HEK293T (cell line): Measurements from ENCODE around the gene THSD7B.

Source experiments
- CTCF ChIA-PET: fragments of 350-600 bp; formaldehyde crosslinking; extraction: SDS; loops from one replicate; lab custom pipeline; 2021; ENCODE audit warnings: antibody characterized with exemption, inconsistent platforms; lab: Yijun Ruan, JAX
- POLR2A ChIA-PET: fragments of 350-600 bp; formaldehyde crosslinking; extraction: SDS; loops from one replicate; lab custom pipeline; 2020; ENCODE audit warnings: antibody characterized with exemption, inconsistent platforms; lab: Yijun Ruan, JAX
- DNase-seq: peaks from one replicate; pipeline ENCODE4 v3.0.0; 2012; ENCODE audit warnings: mixed read lengths; ENCODE audit errors: extremely low spot score
- ARNT ChIP-seq: fragments of 450-650 bp; IDR thresholded peaks from 2 replicates; pipeline ENCODE4 v1.6.1; 2017; ENCODE audit warnings: mild to moderate bottlenecking
- BHLHE40 ChIP-seq: fragments of 450-650 bp; IDR thresholded peaks from 2 replicates; pipeline ENCODE4 v1.6.1; 2016; ENCODE audit warnings: mild to moderate bottlenecking, moderate library complexity, borderline replicate concordance
- CTBP1 ChIP-seq: fragments of 450-650 bp; IDR thresholded peaks from 2 replicates; pipeline ENCODE4 v1.6.1; 2016; ENCODE audit warnings: borderline replicate concordance
- ELF4 ChIP-seq: fragments of 450-650 bp; IDR thresholded peaks from 2 replicates; pipeline ENCODE4 v1.6.1; 2017; ENCODE audit warnings: antibody characterized with exemption
- FOXA1 ChIP-seq: fragments of 450-650 bp; IDR thresholded peaks from 2 replicates; pipeline ENCODE4 v1.6.1; 2016; ENCODE audit warnings: mild to moderate bottlenecking
- FOXK2 ChIP-seq: fragments of 450-650 bp; IDR thresholded peaks from 2 replicates; pipeline ENCODE4 v1.6.1; 2016; ENCODE audit warnings: mild to moderate bottlenecking
- FOXM1 ChIP-seq: fragments of 450-650 bp; IDR thresholded peaks from 2 replicates; pipeline ENCODE4 v1.6.1; 2017; ENCODE audit warnings: mild to moderate bottlenecking, borderline replicate concordance
- HDGF ChIP-seq: fragments of 450-650 bp; IDR thresholded peaks from 2 replicates; pipeline ENCODE4 v1.6.1; 2017; ENCODE audit warnings: antibody characterized with exemption, borderline replicate concordance
- L3MBTL2 ChIP-seq: fragments of 450-650 bp; conservative IDR thresholded peaks from 2 replicates; pipeline ENCODE4 v1.6.1; 2016; ENCODE audit warnings: mild to moderate bottlenecking
- LEF1 ChIP-seq: fragments of 450-650 bp; IDR thresholded peaks from 2 replicates; pipeline ENCODE4 v1.6.1; 2017; ENCODE audit warnings: mild to moderate bottlenecking, borderline replicate concordance
- NFRKB ChIP-seq: fragments of 450-650 bp; IDR thresholded peaks from 2 replicates; pipeline ENCODE4 v1.6.1; 2016; ENCODE audit warnings: mild to moderate bottlenecking, moderate library complexity
- SP1 ChIP-seq: fragments of 450-650 bp; IDR thresholded peaks from 2 replicates; pipeline ENCODE4 v1.6.1; 2017
- SUZ12 ChIP-seq: fragments of 450-650 bp; IDR thresholded peaks from 2 replicates; pipeline ENCODE4 v1.6.1; 2016; ENCODE audit warnings: mild to moderate bottlenecking
- TARDBP ChIP-seq: fragments of 450-650 bp; IDR thresholded peaks from 2 replicates; pipeline ENCODE4 v1.6.1; 2016
- ZNF384 ChIP-seq: fragments of 450-650 bp; IDR thresholded peaks from 2 replicates; pipeline ENCODE4 v1.6.1; 2016
- TF ChIP-seq, protein P1 (sequence below): fragments of 450-650 bp; IDR thresholded peaks from 2 replicates; pipeline ENCODE4 v1.6.1; 2016

THSD7B gene

GRCh38 chr2:136823291-136823690, 57.9 kb downstream of the THSD7B start:
- CTCF ChIA-PET = no interaction called here
- DNase-seq = no peak
- POLR2A ChIA-PET = no interaction called here
- TF ChIP-seq ZNF384 = no peak
- TF ChIP-seq BHLHE40 = no peak
- no peak for TF ChIP-seq HDGF
- TF ChIP-seq FOXA1 = no peak
- TF ChIP-seq SUZ12 = no peak
- no peak for TF ChIP-seq LEF1
- no peak for TF ChIP-seq CTBP1

DNA sequence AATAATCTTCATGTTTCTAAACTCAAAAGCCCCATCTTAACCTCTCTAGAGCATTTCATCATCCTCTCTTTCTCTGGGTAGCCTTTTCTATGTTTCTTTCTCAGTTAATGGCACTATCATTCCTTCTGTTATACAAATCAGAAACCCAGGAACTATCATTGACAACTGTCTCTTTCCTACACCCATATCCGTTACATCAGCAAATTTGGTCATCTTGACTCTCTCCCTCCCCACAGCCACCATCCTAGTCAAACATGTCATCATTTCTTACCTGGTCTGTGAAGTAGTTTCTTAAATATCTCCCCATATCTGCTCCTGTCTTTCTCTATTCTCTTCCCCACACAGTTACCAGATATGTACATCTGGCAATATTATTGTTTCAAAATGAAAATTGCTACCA, 62.8 kb downstream of the THSD7B start:
- POLR2A ChIA-PET = no interaction called here
- no peak for DNase-seq
- CTCF ChIA-PET = no interaction called here
- no peak for TF ChIP-seq L3MBTL2
- no peak for TF ChIP-seq ZNF384
- TF ChIP-seq SP1 = no peak
- no peak for TF ChIP-seq NFRKB
- TF ChIP-seq SUZ12 = no peak
- no peak for TF ChIP-seq CTBP1
- no peak for TF ChIP-seq BHLHE40
- no peak for TF ChIP-seq FOXA1
- TF ChIP-seq LEF1 = no peak
- TF ChIP-seq, protein P1, sequence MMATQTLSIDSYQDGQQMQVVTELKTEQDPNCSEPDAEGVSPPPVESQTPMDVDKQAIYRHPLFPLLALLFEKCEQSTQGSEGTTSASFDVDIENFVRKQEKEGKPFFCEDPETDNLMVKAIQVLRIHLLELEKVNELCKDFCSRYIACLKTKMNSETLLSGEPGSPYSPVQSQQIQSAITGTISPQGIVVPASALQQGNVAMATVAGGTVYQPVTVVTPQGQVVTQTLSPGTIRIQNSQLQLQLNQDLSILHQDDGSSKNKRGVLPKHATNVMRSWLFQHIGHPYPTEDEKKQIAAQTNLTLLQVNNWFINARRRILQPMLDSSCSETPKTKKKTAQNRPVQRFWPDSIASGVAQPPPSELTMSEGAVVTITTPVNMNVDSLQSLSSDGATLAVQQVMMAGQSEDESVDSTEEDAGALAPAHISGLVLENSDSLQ = no peak
- no peak for TF ChIP-seq TARDBP
- TF ChIP-seq FOXM1 = no peak
- no peak for TF ChIP-seq FOXK2
- TF ChIP-seq ARNT = no peak
- no peak for TF ChIP-seq ELF4
- TF ChIP-seq HDGF = no peak

GRCh38 chr2:136828774-136829173, 63.4 kb downstream of the THSD7B start:
- POLR2A ChIA-PET = no interaction called here
- CTCF ChIA-PET = no interaction called here

GRCh38 chr2:136844546-136844945, 79.2 kb downstream of the THSD7B start:
- POLR2A ChIA-PET = no interaction called here
- DNase-seq = no peak
- TF ChIP-seq ZNF384 = no peak
- no peak for TF ChIP-seq SP1
- no peak for TF ChIP-seq FOXA1
- TF ChIP-seq NFRKB = no peak
- no peak for TF ChIP-seq HDGF
- no peak for TF ChIP-seq ARNT
- TF ChIP-seq FOXK2 = no peak
- no peak for TF ChIP-seq LEF1
- TF ChIP-seq FOXM1 = no peak
- no peak for TF ChIP-seq CTBP1
- CTCF ChIA-PET = no interaction called here

More at GRCh38 chr2:136828774-136829173, 63.4 kb downstream of the THSD7B start:
- DNase-seq = no peak
- no peak for TF ChIP-seq CTBP1
- TF ChIP-seq ZNF384 = no peak
- no peak for TF ChIP-seq LEF1
- TF ChIP-seq NFRKB = no peak

GRCh38 chr2:136858656-136859055, 93.3 kb downstream of the THSD7B start:
- POLR2A ChIA-PET = no interaction called here
- TF ChIP-seq BHLHE40 = no peak
- no peak for TF ChIP-seq SUZ12
- no peak for TF ChIP-seq FOXM1
- no peak for TF ChIP-seq HDGF
- no peak for TF ChIP-seq LEF1
- no peak for TF ChIP-seq ELF4
- no peak for TF ChIP-seq NFRKB
- no peak for TF ChIP-seq FOXA1
- TF ChIP-seq ARNT = no peak
- no peak for TF ChIP-seq FOXK2
- no peak for TF ChIP-seq TARDBP
- no peak for TF ChIP-seq ZNF384
- TF ChIP-seq L3MBTL2 = no peak
- no peak for TF ChIP-seq CTBP1
- TF ChIP-seq, protein P1 = no peak
- TF ChIP-seq SP1 = no peak
- no peak for DNase-seq
- CTCF ChIA-PET = no interaction called here

DNA sequence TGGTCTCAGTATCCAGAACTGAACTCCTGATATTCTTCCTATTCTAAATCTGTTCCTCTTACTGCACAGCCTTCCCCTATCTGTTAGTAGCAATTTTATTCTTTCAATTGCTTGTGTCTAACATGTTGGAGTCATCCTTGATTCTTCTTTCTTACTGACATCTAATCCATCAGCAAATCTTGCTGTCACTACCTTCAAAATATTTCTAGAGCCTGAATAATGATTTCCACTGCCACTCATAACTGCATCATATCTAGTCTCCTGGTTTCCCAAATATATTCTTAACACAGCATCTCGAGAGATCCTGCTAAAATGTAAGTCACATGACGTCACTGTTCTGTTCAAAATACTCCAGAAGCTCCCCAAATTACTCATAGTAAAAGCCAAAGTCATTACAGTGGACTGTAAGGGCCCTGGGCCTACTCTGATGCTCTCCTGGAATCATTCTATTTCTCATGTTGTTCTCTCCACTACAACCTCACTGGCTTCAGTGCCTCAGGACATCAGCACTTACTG, 95.2 kb downstream of the THSD7B start:
- DNase-seq = no peak
- ChIA-PET POLR2A (no interaction called here), CTCF (no interaction called here)
- no peak for TF ChIP-seq FOXM1
- TF ChIP-seq FOXA1 = no peak
- TF ChIP-seq TARDBP = no peak

DNA sequence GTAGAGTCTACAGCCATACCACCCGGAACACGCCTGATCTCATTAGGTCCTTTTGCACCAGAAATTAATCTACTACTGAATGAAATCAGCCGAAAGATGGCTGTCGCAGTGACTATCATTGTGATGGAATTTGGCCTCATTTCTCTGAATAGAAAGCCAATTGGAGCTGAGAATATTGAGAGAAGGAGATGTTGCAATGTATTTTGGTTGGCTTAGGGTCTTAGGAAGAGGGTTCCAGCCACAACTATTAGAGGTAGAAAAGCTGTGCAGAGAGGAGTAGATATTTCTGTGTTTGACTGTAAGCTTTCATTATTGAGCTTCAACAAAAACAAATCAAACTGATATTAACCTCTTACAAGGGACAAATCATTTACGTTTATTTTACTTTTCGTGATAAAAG, 98.1 kb downstream of the THSD7B start:
- ChIA-PET CTCF (no interaction called here), POLR2A (no interaction called here)
- TF ChIP-seq CTBP1 (no peak), ZNF384 (no peak), FOXK2 (no peak), FOXA1 (no peak), TARDBP (no peak), LEF1 (no peak)
- no peak for DNase-seq
